H9 (cell line): ENCODE measurements around the gene SLC25A34. TPM values are rescaled to one million over a fixed set of nuclear protein-coding genes. Genes with fewer than 3 reads are reported as not detected.
"Not testable (repeated sequence)": the region's sequence is repeated elsewhere in the genome, so short reads cannot be mapped to it uniquely, and the experiment has no call there.

Source experiments
- DNase-seq: peaks from one replicate; pipeline ENCODE4 v3.0.0-alpha.2; 2017
- H2AFZ ChIP-seq: one replicate; pipeline ENCODE4 v1.6.1; 2013; ENCODE audit warnings: mild to moderate bottlenecking, low read length, control low read depth, moderate library complexity
- H2AK5ac ChIP-seq: 2 replicates; pipeline ENCODE4 v1.6.1; 2013; ENCODE audit warnings: low read length, control low read depth, mixed read lengths; ENCODE audit not compliant: insufficient read length
- H2BK120ac ChIP-seq: one replicate; pipeline ENCODE4 v1.6.1; 2013; ENCODE audit warnings: low read depth, mild to moderate bottlenecking, low read length, control low read depth, inconsistent platforms; ENCODE audit not compliant: poor library complexity, severe bottlenecking
- H2BK12ac ChIP-seq: 2 replicates; pipeline ENCODE4 v1.6.1; 2013; ENCODE audit warnings: low read length, control low read depth, mixed read lengths, low read depth; ENCODE audit not compliant: insufficient read length
- H2BK15ac ChIP-seq: 2 replicates; pipeline ENCODE4 v1.6.1; 2013; ENCODE audit warnings: low read depth, low read length, control low read depth
- H2BK20ac ChIP-seq: one replicate; pipeline ENCODE4 v1.6.1; 2013; ENCODE audit warnings: low read depth, mild to moderate bottlenecking, low read length, control low read depth, inconsistent platforms; ENCODE audit not compliant: poor library complexity, severe bottlenecking
- H2BK5ac ChIP-seq: 2 replicates; pipeline ENCODE4 v1.6.1; 2013; ENCODE audit warnings: low read length, control low read depth, mixed read lengths; ENCODE audit not compliant: insufficient read length
- H3K14ac ChIP-seq: 2 replicates; pipeline ENCODE4 v1.6.1; 2013; ENCODE audit warnings: low read length, control low read depth; ENCODE audit not compliant: insufficient read depth
- H3K18ac ChIP-seq: 2 replicates; pipeline ENCODE4 v1.6.1; 2013; ENCODE audit warnings: low read depth, mild to moderate bottlenecking, mixed read lengths, low read length, control low read depth; ENCODE audit not compliant: insufficient read length
- H3K23ac ChIP-seq: 2 replicates; pipeline ENCODE4 v1.6.1; 2013; ENCODE audit warnings: low read length, control low read depth, mixed read lengths, low read depth; ENCODE audit not compliant: insufficient read length
- H3K23me2 ChIP-seq: 2 replicates; pipeline ENCODE4 v1.6.1; 2013; ENCODE audit warnings: low read depth, mild to moderate bottlenecking, mixed read lengths, low read length, control low read depth; ENCODE audit not compliant: insufficient read length, poor library complexity, severe bottlenecking
- H3K27ac ChIP-seq: 2 replicates; pipeline ENCODE4 v1.5.1; 2013; ENCODE audit warnings: low read length, control low read depth, mixed read lengths, low read depth; ENCODE audit not compliant: insufficient read length
- H3K27me3 ChIP-seq: 2 replicates; pipeline ENCODE4 v1.6.1; 2013; ENCODE audit warnings: low read length, control low read depth, inconsistent platforms; ENCODE audit not compliant: insufficient read depth
- H3K4ac ChIP-seq: 2 replicates; pipeline ENCODE4 v1.6.1; 2013; ENCODE audit warnings: low read depth, mild to moderate bottlenecking, control low read depth, inconsistent platforms, low read length, moderate library complexity
- H3K4me1 ChIP-seq: 2 replicates; pipeline ENCODE4 v1.6.1; 2013; ENCODE audit warnings: low read length, control low read depth, inconsistent platforms; ENCODE audit not compliant: insufficient read depth
- H3K4me2 ChIP-seq: 2 replicates; pipeline ENCODE4 v1.6.1; 2013; ENCODE audit warnings: low read length, control low read depth, mixed read lengths; ENCODE audit not compliant: insufficient read length, insufficient read depth
- H3K56ac ChIP-seq: 2 replicates; pipeline ENCODE4 v1.6.1; 2013; ENCODE audit warnings: low read depth, mild to moderate bottlenecking, mixed read lengths, low read length, control low read depth; ENCODE audit not compliant: insufficient read length
- H3K79me1 ChIP-seq: 2 replicates; pipeline ENCODE4 v1.6.1; 2013; ENCODE audit warnings: low read depth, mild to moderate bottlenecking, moderate library complexity, low read length, control low read depth, inconsistent platforms; ENCODE audit not compliant: insufficient read depth, poor library complexity, severe bottlenecking
- H3K79me2 ChIP-seq: 2 replicates; pipeline ENCODE4 v1.6.1; 2013; ENCODE audit warnings: low read length, control low read depth, inconsistent platforms; ENCODE audit not compliant: insufficient read depth
- H3K9ac ChIP-seq: 2 replicates; pipeline ENCODE4 v1.6.1; 2013; ENCODE audit warnings: low read length, control low read depth, mixed read lengths; ENCODE audit not compliant: insufficient read length; ENCODE audit errors: extremely low read depth
- H3K9me3 ChIP-seq: one replicate; pipeline ENCODE4 v1.6.1; 2013; ENCODE audit warnings: low read depth, low read length, inconsistent platforms; ENCODE audit not compliant: control insufficient read depth
- H3T11ph ChIP-seq: one replicate; pipeline ENCODE4 v1.6.1; 2013; ENCODE audit warnings: mild to moderate bottlenecking, low read length, control low read depth, inconsistent platforms
- H4K20me1 ChIP-seq: one replicate; pipeline ENCODE4 v1.6.1; 2013; ENCODE audit not compliant: control insufficient read depth, insufficient read length, insufficient read depth
- H4K5ac ChIP-seq: 2 replicates; pipeline ENCODE4 v1.6.1; 2013; ENCODE audit warnings: low read depth, mild to moderate bottlenecking, mixed read lengths, low read length, control low read depth; ENCODE audit not compliant: insufficient read length
- H4K8ac ChIP-seq: replicated peaks from 2 replicates; pipeline ENCODE4 v1.6.1; 2013; ENCODE audit warnings: low read length, control low read depth, mixed read lengths, low read depth; ENCODE audit not compliant: insufficient read length
- H4K91ac ChIP-seq: 2 replicates; pipeline ENCODE4 v1.6.1; 2013; ENCODE audit warnings: low read depth, mild to moderate bottlenecking, moderate library complexity, mixed read lengths, low read length, control low read depth; ENCODE audit not compliant: insufficient read length
- H3K27ac Mint-ChIP-seq, 3 experiments: 2 replicates in 2 of 3; 3 replicates in 1 of 3; pipeline ENCODE4 v1.8.0; 2020 to 2021; ENCODE audit warnings: mixed read lengths in 3 of 3, mild to moderate bottlenecking in 1 of 3, moderate library complexity in 1 of 3
- H3K27me3 Mint-ChIP-seq: 2 replicates; pipeline ENCODE4 v1.8.0; 2021; ENCODE audit warnings: low read depth, mild to moderate bottlenecking, moderate library complexity, mixed read lengths
- H3K36me3 Mint-ChIP-seq, 3 experiments: 2 replicates in 2 of 3; 3 replicates in 1 of 3; pipeline ENCODE4 v1.8.0; 2020 to 2021; ENCODE audit warnings: low read depth in 3 of 3, mixed read lengths in 3 of 3; ENCODE audit not compliant: insufficient read depth in 1 of 3
- H3K4me1 Mint-ChIP-seq, 2 experiments: 2 replicates each; pipeline ENCODE4 v1.8.0; 2020; ENCODE audit warnings: mixed read lengths in 2 of 2
- H3K4me3 Mint-ChIP-seq, 2 experiments: 2 replicates in 1 of 2; 3 replicates in 1 of 2; pipeline ENCODE4 v1.8.0; 2020 to 2021; ENCODE audit warnings: mild to moderate bottlenecking in 2 of 2, mixed read lengths in 2 of 2, moderate library complexity in 1 of 2
- H3K9me3 Mint-ChIP-seq, 2 experiments: 2 replicates in 1 of 2; 3 replicates in 1 of 2; pipeline ENCODE4 v1.8.0; 2020; ENCODE audit warnings: mild to moderate bottlenecking in 2 of 2, mixed read lengths in 2 of 2, moderate library complexity in 1 of 2
- WGBS: extraction: QIAGEN DNeasy Blood & Tissue Kit; methylation state at CpG from one replicate; pipeline ENCODE4 v1.1.7; 2013; ENCODE audit warnings: missing lambda C conversion rate, low lambda C conversion rate, mixed read lengths; ENCODE audit not compliant: insufficient read length; ENCODE audit errors: extremely low coverage; 5-methylcytosine and 5-hydroxymethylcytosine counted together
- total RNA-seq: library from RNA; stranded (reverse); gene quantifications from 2 replicates; pipeline ENCODE4 v1.2.1, GENCODE V29; 2021
- TF ChIP-seq, protein P1 (sequence below): fragments of 200-600 bp; sonication (generic); conservative IDR thresholded peaks from 3 replicates; pipeline ENCODE4 v1.8.0; 2021; ENCODE audit warnings: antibody characterized with exemption, mild to moderate bottlenecking

Gene SLC25A34
- total RNA-seq, 1 experiment from 2014 or later = 1.5 TPM

DNA sequence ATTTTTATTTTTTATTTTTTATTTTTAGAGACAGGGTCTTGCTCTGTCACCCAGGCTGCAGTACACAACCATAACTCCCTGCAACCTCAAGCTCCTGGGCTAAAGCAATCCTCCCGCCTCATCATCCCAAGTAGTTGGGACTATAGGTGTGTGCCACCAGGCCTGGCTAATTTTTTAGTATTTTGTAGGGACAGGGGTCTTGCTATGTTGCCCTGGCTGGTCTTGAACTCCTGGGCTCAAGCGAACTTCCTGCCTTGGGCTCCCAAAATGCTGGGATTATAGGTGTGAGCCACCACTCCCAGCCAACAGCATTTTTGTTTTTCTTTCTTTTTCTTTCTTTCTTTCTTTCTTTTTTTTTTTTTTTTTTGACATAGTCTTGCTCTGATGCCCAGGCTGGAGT is 37.9 kb upstream of the SLC25A34 start:
- Histone ChIP-seq H4K91ac (no peak overlapping the region), H2BK5ac (no peak overlapping the region), H3K27me3 (no peaks in the 10 kb centered on the region), H4K8ac (no peak overlapping the region), H2BK20ac (no peak overlapping the region), H2AK5ac (no peak overlapping the region), H3K4me1 (no peaks in the 10 kb centered on the region), H3K9me3 (no peaks in the 10 kb centered on the region), H3K23ac (no peak overlapping the region), H2BK15ac (no peak overlapping the region), H3K56ac (no peak overlapping the region), H3K14ac (no peak overlapping the region), H4K5ac (no peak overlapping the region), H3K27ac (no peak overlapping the region), H3K79me1 (no peaks in the 10 kb centered on the region), H2AFZ (no peak overlapping the region), H3K23me2 (no peaks in the 10 kb centered on the region), H4K20me1 (no peaks in the 10 kb centered on the region), H3K4me2 (no peak overlapping the region), H2BK120ac (no peak overlapping the region), H3T11ph (no peak overlapping the region), H3K79me2 (no peaks in the 10 kb centered on the region), H2BK12ac (no peak overlapping the region), H3K18ac (no peak overlapping the region), H3K4ac (no peak overlapping the region), H3K9ac (no peak overlapping the region)
- Mint-ChIP-seq H3K27me3 (no peaks in the 10 kb centered on the region), H3K9me3 (no peaks in the 10 kb centered on the region), H3K4me1 (peaks cover 0 to under 1% of the 10 kb centered on the region in 2 experiments; a peak in 1 of 4 replicates), H3K4me3 (no peak overlapping the region), H3K27ac (no peak overlapping the region), H3K36me3 (peaks cover 5 to 12% (median 10%) of the 10 kb centered on the region in 3 experiments; a peak in 6 of 7 replicates)
- DNase-seq = no peak
- WGBS = no CpG with 5 or more reads among the region's 2 CpGs
- TF ChIP-seq, protein P1, sequence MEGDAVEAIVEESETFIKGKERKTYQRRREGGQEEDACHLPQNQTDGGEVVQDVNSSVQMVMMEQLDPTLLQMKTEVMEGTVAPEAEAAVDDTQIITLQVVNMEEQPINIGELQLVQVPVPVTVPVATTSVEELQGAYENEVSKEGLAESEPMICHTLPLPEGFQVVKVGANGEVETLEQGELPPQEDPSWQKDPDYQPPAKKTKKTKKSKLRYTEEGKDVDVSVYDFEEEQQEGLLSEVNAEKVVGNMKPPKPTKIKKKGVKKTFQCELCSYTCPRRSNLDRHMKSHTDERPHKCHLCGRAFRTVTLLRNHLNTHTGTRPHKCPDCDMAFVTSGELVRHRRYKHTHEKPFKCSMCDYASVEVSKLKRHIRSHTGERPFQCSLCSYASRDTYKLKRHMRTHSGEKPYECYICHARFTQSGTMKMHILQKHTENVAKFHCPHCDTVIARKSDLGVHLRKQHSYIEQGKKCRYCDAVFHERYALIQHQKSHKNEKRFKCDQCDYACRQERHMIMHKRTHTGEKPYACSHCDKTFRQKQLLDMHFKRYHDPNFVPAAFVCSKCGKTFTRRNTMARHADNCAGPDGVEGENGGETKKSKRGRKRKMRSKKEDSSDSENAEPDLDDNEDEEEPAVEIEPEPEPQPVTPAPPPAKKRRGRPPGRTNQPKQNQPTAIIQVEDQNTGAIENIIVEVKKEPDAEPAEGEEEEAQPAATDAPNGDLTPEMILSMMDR = no peak

DNA sequence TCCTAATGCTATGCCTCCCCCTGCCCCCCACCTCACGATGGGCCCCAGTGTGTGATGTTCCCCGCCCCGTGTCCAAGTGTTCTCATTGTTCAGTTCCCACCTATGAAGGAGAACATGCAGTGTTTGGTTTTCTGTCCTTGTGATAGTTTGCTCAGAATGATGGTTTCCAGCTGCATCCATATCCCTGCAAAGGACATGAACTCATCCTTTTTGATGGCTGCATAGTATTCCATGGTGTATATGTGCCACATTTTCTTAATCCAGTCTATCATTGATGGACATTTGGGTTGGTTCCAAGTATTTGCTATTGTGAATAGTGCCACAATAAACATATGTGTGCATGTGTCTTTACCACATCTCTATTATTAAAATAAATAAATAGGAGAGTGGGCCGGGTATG is 36.7 kb upstream of the SLC25A34 start:
- H2BK120ac ChIP-seq, H4K91ac ChIP-seq, H2BK20ac ChIP-seq, H2BK5ac ChIP-seq, H3K27me3 ChIP-seq, H3K4me3 Mint-ChIP-seq, H3K4ac ChIP-seq, H3K27ac Mint-ChIP-seq, H2BK15ac ChIP-seq, H3K9ac ChIP-seq, H3K56ac ChIP-seq, H2AFZ ChIP-seq, H3K79me2 ChIP-seq, H3K4me1 Mint-ChIP-seq, H3K4me2 ChIP-seq, H4K20me1 ChIP-seq, H3K18ac ChIP-seq, H3K23ac ChIP-seq, H3T11ph ChIP-seq, H4K8ac ChIP-seq, H3K14ac ChIP-seq, H2AK5ac ChIP-seq, H3K4me1 ChIP-seq, H3K23me2 ChIP-seq, H3K9me3 Mint-ChIP-seq, H3K9me3 ChIP-seq, H3K27ac ChIP-seq, H2BK12ac ChIP-seq, H3K27me3 Mint-ChIP-seq, H3K79me1 ChIP-seq, H4K5ac ChIP-seq, DNase-seq: not testable (repeated sequence)
- H3K36me3 Mint-ChIP-seq = peaks cover 5 to 12% (median 10%) of the 10 kb centered on the region in 3 experiments; a peak in 6 of 7 replicates
- WGBS = no CpG with 5 or more reads among the region's 4 CpGs
